GM12892 (cell line): Measurements from ENCODE around the gene SIPA1L3.
"Not testable (repeated sequence)": the region's sequence is repeated elsewhere in the genome, so short reads cannot be mapped to it uniquely, and the experiment has no call there.

ENCODE experiments used
- DNase-seq: peaks from one replicate; pipeline ENCODE4 v3.0.0; 2011; ENCODE audit not compliant: insufficient read length
- FAIRE-seq: peaks from 2 replicates; lab custom pipeline; 2011; peaks lifted over from hg19 to GRCh38; lab: Jason Lieb, UNC
- POLR2A ChIP-seq: IDR thresholded peaks from 2 replicates; pipeline ENCODE4 v1.6.1; 2011; ENCODE audit warnings: low read depth, low read length, control low read depth
- POLR2AphosphoS5 ChIP-seq: IDR thresholded peaks from 2 replicates; pipeline ENCODE4 v1.6.1; 2011; ENCODE audit warnings: low read depth, low read length, control low read depth
- TAF1 ChIP-seq: IDR thresholded peaks from 2 replicates; pipeline ENCODE4 v1.6.1; 2011; ENCODE audit warnings: low read depth, mild to moderate bottlenecking, control low read depth, low read length, borderline replicate concordance

Gene SIPA1L3

GRCh38 chr19:37920591-37921450 is 13.8 kb downstream of the SIPA1L3 start:
- DNase-seq (no peak), FAIRE-seq (peak; percentile 48)

GRCh38 chr19:37924573-37924972 is 17.6 kb downstream of the SIPA1L3 start:
- DNase-seq, FAIRE-seq: not testable (repeated sequence)

More at GRCh38 chr19:37920591-37921450, 13.8 kb downstream of the SIPA1L3 start:
- TF ChIP-seq POLR2A (0 out of 2 replicates have a peak, but pooled peaks have one; percentile 17), TAF1 (no peak), POLR2AphosphoS5 (no peak)

- TF ChIP-seq TAF1 (no peak), POLR2A (no peak), POLR2AphosphoS5 (no peak)
- FAIRE-seq, result no peak
- DNase-seq, result no peak
These were observed 18.2 kb downstream of the SIPA1L3 start for GRCh38 chr19:37925212-37925611.

- TF ChIP-seq TAF1, result no peak
- no peak for TF ChIP-seq POLR2A
- TF ChIP-seq POLR2AphosphoS5, result no peak
- FAIRE-seq, result no peak
- DNase-seq, result no peak
These were observed 19.2 kb downstream of the SIPA1L3 start for GRCh38 chr19:37926255-37926654.

DNA sequence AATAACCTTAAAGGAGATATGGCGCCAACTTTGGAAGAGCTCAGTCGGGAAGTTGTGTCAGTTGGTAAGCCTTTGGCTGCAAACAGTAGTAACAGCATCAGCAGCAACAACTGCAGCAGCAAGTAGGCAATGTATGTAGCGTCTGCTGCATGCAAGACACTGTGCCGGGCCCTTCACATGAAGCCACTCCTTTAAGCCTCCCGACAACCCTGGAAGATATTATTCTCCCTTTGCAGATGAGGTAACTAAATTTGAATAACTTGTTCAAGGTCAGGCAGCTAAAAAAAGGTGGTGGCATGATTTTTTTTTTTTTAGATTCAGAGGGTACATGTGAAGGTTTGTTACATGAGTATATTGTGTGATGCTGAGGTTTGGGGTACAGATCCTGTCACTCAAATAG is 19.7 kb downstream of the SIPA1L3 start:
- no peak for DNase-seq
- no peak for TF ChIP-seq POLR2A
- no peak for TF ChIP-seq TAF1
- no peak for TF ChIP-seq POLR2AphosphoS5
- no peak for FAIRE-seq

GRCh38 chr19:37928527-37929286 is 21.7 kb downstream of the SIPA1L3 start:
- TF ChIP-seq TAF1 (0 out of 2 replicates have a peak, but pooled peaks have one; percentile 34), POLR2AphosphoS5 (no peak), POLR2A (no peak)
- DNase-seq (peak; percentile 58), FAIRE-seq (peak; percentile 78)

DNA sequence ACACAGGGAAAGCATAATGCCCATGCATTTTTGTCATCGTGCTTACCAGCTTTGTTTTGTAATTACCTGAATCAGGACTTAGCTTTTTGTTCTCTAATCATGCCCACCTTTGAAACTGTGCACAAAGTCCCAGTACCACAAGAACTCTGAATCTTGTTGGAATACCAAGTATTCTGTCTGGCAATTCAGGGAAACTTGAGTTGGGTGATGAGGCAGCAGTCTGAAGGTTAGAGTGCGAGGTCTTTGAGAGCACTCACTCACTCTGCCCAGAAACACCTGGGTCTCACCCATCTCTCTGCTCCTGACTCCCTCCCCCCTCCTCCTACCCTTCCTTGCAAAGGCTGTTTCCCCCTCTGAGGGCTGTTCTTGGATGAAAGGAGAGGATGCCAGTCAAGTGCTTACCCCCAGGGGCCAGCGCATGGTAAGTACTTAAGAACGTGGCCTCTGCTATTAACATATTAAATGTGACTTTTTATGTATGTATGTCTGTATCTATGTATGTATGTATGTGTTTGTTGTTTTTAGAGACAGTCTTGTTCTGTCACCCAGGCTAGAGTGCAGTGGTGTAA is 22.4 kb downstream of the SIPA1L3 start:
- no peak for TF ChIP-seq POLR2A
- TF ChIP-seq POLR2AphosphoS5, result no peak
- no peak for TF ChIP-seq TAF1
- FAIRE-seq, result peak; percentile 17
- no peak for DNase-seq

DNA sequence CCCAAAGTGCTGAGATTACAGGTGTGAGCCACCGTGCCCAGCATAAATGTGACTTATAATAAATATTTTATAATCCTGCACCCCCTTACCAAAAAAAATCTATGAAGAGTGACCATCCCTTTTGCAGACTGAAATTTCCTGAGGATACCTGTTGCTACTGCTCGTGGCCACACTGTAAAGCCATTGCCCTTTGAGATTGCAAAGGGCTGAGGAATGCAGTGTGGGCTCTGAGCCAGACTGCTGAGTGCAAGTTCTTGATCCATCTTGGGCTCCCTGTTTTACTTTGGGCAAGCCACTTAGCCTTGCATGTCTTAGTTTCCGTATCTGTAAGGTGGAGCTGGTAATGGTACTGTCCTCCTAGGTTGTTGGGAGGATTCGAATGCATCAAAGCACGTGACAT is 23.4 kb downstream of the SIPA1L3 start:
- FAIRE-seq, result no peak
- no peak for DNase-seq
- no peak for TF ChIP-seq POLR2A
- no peak for TF ChIP-seq TAF1
- TF ChIP-seq POLR2AphosphoS5, result no peak

- peak; percentile 47 for DNase-seq
- FAIRE-seq, result peak; percentile 93
- TF ChIP-seq POLR2A, result peak; percentile 44; the same call in 1 of the 2 replicates
- TF ChIP-seq POLR2AphosphoS5, result peak; percentile 65; the same call in 1 of the 2 replicates
- no peak for TF ChIP-seq TAF1
These were observed 25.1 kb downstream of the SIPA1L3 start for GRCh38 chr19:37931881-37932655.

DNA sequence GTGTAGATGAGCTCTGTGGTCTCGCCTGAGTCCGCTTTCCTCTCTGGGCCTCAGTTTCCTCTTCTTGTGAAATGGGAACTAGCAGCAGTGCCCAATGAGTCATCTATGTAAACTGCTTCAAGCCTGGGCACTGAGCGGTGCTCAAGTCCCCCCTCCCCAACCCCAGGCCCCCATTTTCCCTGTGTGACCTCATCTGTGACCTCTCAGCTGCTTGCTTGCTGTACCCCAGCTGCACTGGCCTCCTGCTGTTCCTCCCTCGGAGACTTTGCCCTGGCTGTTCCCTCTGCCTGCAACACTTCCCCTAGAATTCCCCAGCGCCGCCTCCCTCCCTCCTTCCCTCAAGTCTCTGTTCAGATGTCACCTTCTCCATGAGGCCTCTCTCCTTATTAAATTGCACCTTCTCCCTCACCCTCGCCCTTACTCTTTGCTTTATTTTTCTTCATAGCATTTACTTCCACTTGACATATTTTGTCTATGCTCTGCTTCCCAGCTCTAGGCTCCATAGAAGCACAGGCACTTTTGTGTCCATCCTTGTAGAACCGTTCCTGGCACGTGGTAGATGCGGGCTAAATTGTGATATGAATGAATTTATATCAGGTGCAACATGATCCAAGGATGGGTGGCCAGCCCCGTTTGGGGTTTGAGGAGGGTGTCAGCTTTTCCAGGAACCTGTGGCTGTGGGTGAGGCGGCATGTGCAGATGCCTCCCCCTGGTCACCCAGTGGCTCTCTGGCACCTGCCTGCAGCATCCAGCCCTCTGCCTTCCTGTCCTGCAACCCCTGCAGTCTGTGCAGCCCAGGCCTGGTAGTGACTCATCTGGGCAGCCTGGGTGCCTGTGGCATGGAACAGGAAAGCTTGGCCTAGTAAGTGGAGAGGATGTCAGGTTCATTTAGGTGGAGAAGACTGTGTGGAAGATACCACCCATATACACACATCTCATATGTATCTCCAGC is 26.3 kb downstream of the SIPA1L3 start:
- TF ChIP-seq POLR2AphosphoS5 (no peak), TAF1 (no peak), POLR2A (no peak)
- DNase-seq, result no peak
- peak; percentile 44 for FAIRE-seq

GRCh38 chr19:37933937-37934358 is 26.9 kb downstream of the SIPA1L3 start:
- TF ChIP-seq POLR2A (no peak), POLR2AphosphoS5 (no peak), TAF1 (no peak)
- DNase-seq, result no peak
- FAIRE-seq, result no peak
